ENCODE data around the gene CDC42EP5.

Gene CDC42EP5

GRCh38 chr19:54422136-54422535 is 51.0 kb downstream of the CDC42EP5 start:
- no peak for DNase-seq

GRCh38 chr19:54421521-54421920 is 51.6 kb downstream of the CDC42EP5 start:
- DNase-seq: no peak

- DNase-seq: no peak
Observed at GRCh38 chr19:54421169-54421516, 52.0 kb downstream of the CDC42EP5 start.

- no peak for DNase-seq
Observed at GRCh38 chr19:54420383-54421168, 52.5 kb downstream of the CDC42EP5 start.

GRCh38 chr19:54420068-54420382 is 53.1 kb downstream of the CDC42EP5 start:
- no peak for DNase-seq

GRCh38 chr19:54418930-54419800 is 53.9 kb downstream of the CDC42EP5 start:
- no peak for DNase-seq

GRCh38 chr19:54418030-54418929 is 54.8 kb downstream of the CDC42EP5 start:
- DNase-seq: no peak

- no peak for DNase-seq
Observed at GRCh38 chr19:54416695-54417491, 56.2 kb downstream of the CDC42EP5 start.

GRCh38 chr19:54415901-54416673 is 57.0 kb downstream of the CDC42EP5 start:
- DNase-seq: no peak

- DNase-seq: no peak
Observed at GRCh38 chr19:54415208-54415900, 57.7 kb downstream of the CDC42EP5 start, which contains the start of gene TTYH1. TTYH1 (plus strand) TSS chr19:54415464; CDS start chr19:54415553, 89 bp downstream.
